Right atrium auricular region (tissue), 2 donors: ENCODE results near the gene TMPRSS13. TPM values are rescaled to one million over a fixed set of nuclear protein-coding genes. Genes with fewer than 3 reads are reported as not detected.
"Not testable (repeated sequence)": the region's sequence is repeated elsewhere in the genome, so short reads cannot be mapped to it uniquely, and the experiment has no call there.

Experiments
- DNase-seq: peaks from one replicate; pipeline ENCODE4 v3.0.0-alpha.2; 2019; ENCODE audit warnings: low spot score
- H3K27ac ChIP-seq, 2 donors: fragments of 200-600 bp; sonication (generic); 1 replicate in 1 of 2; 2 replicates in 1 of 2; pipeline ENCODE4 v1.5.1; 2016 to 2019
- H3K27me3 ChIP-seq, 2 donors: fragments of 200-600 bp; sonication (generic); one replicate each; pipeline versions ENCODE4 v1.5.1 to v1.6.0; 2017 to 2019
- H3K36me3 ChIP-seq: fragments of 200-600 bp; sonication (generic); one replicate; pipeline ENCODE4 v1.5.1; 2016
- H3K4me1 ChIP-seq, 2 donors: fragments of 200-600 bp; sonication (generic); one replicate each; pipeline versions ENCODE4 v1.5.1 to v1.6.0; 2017 to 2019
- H3K4me3 ChIP-seq, 2 donors: fragments of 200-600 bp; sonication (generic); 1 replicate in 1 of 2; 2 replicates in 1 of 2; pipeline ENCODE4 v1.5.1; 2017 to 2019; ENCODE audit warnings: mild to moderate bottlenecking in 1 of 2, moderate library complexity in 1 of 2
- H3K9me3 ChIP-seq, 2 donors: fragments of 200-600 bp; sonication (generic); one replicate each; pipeline ENCODE4 v1.5.1; 2019
- total RNA-seq, 2 donors: library from RNA; depleted of rRNA; stranded (reverse); fragments of >200 nt; gene quantifications; one replicate each; pipeline ENCODE4 v1.1.0, GENCODE V29; 2016
- TF ChIP-seq, protein P1 (sequence below), 2 donors: fragments of 200-600 bp; sonication (generic); IDR thresholded peaks; one replicate each; pipeline ENCODE4 v1.5.1; 2019; ENCODE audit warnings: antibody characterized with exemption in 2 of 2

The TMPRSS13 gene
- total RNA-seq, 2 donors from 2014 or later: not detected

DNA sequence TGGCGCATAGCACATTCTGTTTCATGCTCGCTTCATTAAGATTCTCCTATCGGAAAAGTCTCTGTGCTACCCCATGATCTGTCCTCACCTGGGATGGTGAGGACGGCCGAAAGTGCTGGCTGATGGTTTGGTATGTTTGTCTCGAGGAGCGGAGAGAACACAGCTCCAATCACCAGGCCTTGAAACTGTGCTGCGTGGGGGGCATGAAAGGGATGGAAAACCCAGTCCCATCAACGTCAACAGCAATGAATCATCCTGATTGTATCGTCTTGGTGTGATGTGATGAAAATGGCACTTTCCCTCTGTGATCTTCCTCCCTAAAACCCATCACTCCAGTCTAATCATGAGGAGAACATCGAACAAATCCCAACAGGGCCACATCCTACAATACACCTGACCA lies 61.1 kb downstream of the TMPRSS13 start:
- Histone ChIP-seq H3K27me3 (no peaks in the 10 kb centered on the region), H3K9me3 (no peaks in the 10 kb centered on the region), H3K36me3 (no peaks in the 10 kb centered on the region), H3K4me3 (no peak overlapping the region), H3K27ac (no peak overlapping the region), H3K4me1 (peaks cover 0 to 40% of the 10 kb centered on the region in 2 donors)
- TF ChIP-seq, protein P1, sequence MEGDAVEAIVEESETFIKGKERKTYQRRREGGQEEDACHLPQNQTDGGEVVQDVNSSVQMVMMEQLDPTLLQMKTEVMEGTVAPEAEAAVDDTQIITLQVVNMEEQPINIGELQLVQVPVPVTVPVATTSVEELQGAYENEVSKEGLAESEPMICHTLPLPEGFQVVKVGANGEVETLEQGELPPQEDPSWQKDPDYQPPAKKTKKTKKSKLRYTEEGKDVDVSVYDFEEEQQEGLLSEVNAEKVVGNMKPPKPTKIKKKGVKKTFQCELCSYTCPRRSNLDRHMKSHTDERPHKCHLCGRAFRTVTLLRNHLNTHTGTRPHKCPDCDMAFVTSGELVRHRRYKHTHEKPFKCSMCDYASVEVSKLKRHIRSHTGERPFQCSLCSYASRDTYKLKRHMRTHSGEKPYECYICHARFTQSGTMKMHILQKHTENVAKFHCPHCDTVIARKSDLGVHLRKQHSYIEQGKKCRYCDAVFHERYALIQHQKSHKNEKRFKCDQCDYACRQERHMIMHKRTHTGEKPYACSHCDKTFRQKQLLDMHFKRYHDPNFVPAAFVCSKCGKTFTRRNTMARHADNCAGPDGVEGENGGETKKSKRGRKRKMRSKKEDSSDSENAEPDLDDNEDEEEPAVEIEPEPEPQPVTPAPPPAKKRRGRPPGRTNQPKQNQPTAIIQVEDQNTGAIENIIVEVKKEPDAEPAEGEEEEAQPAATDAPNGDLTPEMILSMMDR (IDR thresholded peaks at IDR 0.05): no peak
- no peak for DNase-seq

DNA sequence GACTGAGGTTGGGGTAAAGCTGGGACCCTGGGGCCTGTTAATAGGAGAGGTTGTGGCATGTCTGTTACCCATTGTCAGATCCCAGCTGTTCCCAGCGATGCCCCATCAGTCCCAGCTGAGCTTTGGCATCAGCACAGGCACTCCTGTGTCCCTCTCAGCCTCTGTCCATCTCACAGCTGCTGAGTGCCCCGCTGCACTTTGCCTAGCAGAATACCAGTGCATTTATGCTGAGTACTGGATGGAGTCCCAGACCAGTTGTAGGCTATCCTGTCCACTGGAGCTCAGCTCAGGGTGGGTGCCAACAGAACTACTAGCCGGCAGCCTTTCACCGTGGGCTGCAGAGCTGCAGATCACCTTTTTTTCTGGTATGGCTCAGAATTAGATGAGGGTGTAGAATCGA lies 62.7 kb downstream of the TMPRSS13 start:
- no peaks in the 10 kb centered on the region for H3K36me3 ChIP-seq
- no peak overlapping the region for H3K4me3 ChIP-seq
- H3K9me3 ChIP-seq: no peaks in the 10 kb centered on the region
- no peak overlapping the region for H3K27ac ChIP-seq
- DNase-seq: no peak
- TF ChIP-seq, protein P1 (IDR thresholded peaks at IDR 0.05): no peak
- H3K4me1 ChIP-seq: peaks cover 0 to 42% of the 10 kb centered on the region in 2 donors
- H3K27me3 ChIP-seq: no peaks in the 10 kb centered on the region

DNA sequence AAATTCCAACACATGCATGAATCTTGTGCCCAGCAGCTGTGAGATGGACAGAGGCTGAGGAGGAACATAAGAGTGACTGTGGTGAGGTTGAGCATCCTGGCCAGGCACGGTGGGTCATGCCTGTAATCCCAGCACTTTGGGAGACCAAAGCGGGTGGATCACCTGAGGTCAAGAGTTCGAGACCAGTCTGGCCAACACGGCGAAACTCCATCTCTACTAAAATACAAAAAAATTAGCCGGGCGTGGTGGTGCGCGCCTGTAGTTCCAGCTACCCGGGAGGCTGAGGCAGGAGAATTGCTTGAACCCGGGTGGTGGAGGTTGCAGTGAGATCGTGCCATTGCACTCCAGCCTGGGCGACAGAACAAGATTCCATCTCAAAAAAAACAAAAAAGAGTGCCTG lies 63.7 kb downstream of the TMPRSS13 start:
- peaks cover 0 to 41% of the 10 kb centered on the region in 2 donors for H3K4me1 ChIP-seq
- H3K27me3 ChIP-seq, H3K9me3 ChIP-seq, DNase-seq, H3K27ac ChIP-seq, H3K36me3 ChIP-seq, H3K4me3 ChIP-seq: not testable (repeated sequence)

DNA sequence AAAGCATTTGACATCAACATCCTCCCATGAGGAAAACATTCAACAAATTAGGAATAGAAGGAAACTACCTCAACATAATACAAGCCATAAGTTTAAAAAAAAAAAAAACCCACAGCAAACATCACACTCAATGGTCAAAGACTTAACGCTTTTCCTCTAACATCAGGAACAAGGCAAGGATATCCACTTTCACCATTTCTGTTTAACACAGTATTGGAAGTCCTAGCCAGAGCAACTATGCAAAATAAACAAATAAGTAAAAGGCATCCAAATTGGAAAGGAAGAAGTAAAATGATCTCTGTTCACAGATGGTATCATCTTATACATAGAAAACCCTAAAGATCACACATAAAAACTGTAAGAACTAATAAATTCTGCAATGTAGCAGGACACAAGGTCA lies 65.8 kb downstream of the TMPRSS13 start:
- TF ChIP-seq, protein P1 (IDR thresholded peaks at IDR 0.05): no peak
- Histone ChIP-seq H3K9me3 (no peaks in the 10 kb centered on the region), H3K27ac (no peak overlapping the region), H3K4me1 (peaks cover 0 to 31% of the 10 kb centered on the region in 2 donors), H3K4me3 (no peak overlapping the region), H3K27me3 (no peaks in the 10 kb centered on the region), H3K36me3 (no peaks in the 10 kb centered on the region)
- DNase-seq: no peak

DNA sequence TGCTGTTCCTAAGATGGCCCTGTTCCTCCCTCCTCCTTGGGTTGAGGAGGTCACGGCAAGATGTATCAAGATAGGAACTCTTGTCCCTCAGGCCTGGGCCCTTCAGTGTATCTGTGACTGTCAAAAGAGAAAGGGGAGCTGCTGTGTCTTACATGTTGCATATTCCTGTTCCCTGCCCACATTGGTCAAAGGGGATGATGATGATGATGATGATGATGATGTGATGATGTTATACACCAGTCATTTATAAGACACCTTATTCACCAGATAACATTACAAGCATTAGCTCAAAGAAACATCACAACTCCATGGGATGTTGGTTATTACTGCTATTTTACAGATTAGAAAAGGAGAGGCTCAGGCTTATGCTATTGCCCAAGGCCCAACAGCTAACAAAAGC lies 66.4 kb downstream of the TMPRSS13 start:
- Histone ChIP-seq H3K27ac (peak overlapping the region; percentile 39 to 67), H3K4me3 (no peak overlapping the region), H3K36me3 (no peaks in the 10 kb centered on the region), H3K9me3 (no peaks in the 10 kb centered on the region), H3K4me1 (peaks cover 0 to 37% of the 10 kb centered on the region in 2 donors), H3K27me3 (no peaks in the 10 kb centered on the region)
- TF ChIP-seq, protein P1 (IDR thresholded peaks at IDR 0.05): no peak
- no peak for DNase-seq

DNA sequence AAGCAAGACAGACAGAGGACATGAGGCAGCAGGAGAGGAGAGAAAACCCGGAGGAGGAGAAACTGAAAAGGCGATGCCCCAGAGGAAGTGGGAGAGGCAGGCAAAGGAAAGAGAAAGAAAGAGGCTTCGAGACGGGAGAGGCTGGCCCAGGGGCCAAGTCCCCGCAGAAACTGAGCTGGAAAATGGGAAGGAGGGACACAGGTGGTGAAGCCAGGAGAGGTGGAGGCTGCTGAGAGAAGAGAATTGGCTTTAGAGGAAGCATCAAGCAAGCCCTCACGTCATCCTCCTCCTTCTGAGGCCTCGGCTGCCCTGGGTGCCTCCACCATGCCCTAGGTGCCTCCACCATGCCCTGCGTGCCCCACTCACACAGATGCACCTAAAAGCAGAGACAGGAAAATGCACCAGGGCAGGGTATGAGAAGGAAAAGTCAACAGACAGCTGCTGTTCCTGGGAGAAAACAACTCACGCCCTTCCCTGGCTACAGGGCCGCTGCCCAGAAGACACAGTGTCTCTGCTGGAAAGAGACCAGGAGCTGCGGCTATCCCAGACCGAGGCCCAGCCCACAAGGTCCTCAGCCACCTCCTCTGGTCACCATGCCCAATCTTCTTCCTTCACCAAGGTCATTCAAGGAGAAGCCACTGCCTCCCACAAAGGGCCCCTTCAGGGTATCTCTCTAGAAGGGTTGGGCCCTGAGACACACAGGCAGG lies 67.0 kb downstream of the TMPRSS13 start:
- H3K4me3 ChIP-seq: peak overlapping the region in 1 of 2 donors; percentile 11
- H3K4me1 ChIP-seq: peaks cover 0 to 40% of the 10 kb centered on the region in 2 donors
- no peaks in the 10 kb centered on the region for H3K27me3 ChIP-seq
- TF ChIP-seq, protein P1 (IDR thresholded peaks at IDR 0.05): no peak
- peak overlapping the region; percentile 39 to 67 for H3K27ac ChIP-seq
- H3K36me3 ChIP-seq: no peaks in the 10 kb centered on the region
- DNase-seq: peak; percentile 56
- no peaks in the 10 kb centered on the region for H3K9me3 ChIP-seq
